Activated CD4-positive, alpha-beta T cell treated with anti-CD3 and anti-CD28 coated beads for 48 hours (primary cell): ENCODE measurements around the gene PRKAA1.
"Not testable (repeated sequence)": the region's sequence is repeated elsewhere in the genome, so short reads cannot be mapped to it uniquely, and the experiment has no call there.

Experiments
- DNase-seq: peaks from one replicate; pipeline ENCODE4 v3.0.0-alpha.2; 2020

PRKAA1 gene

GRCh38 chr5:40720069-40720468, 78.1 kb downstream of the PRKAA1 start:
- DNase-seq, result no peak

DNA sequence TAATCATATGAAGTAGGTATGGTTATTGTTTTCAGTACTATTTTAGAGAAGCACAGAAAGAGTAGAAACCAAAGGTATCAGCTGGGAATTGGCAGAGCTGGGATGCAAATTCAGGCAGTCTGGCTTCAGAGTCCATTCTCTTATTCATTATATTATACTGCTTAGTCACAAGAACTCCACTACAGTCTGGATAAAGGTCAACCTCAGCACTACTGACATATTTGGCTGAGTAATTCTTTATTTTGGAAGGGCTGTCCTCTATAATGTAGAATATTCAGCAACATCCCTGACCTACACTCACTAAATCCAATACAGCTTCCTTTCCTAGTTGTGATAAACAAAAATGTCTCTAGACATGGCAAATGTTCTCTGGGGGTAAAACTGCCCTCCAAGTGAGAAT, 80.9 kb downstream of the PRKAA1 start:
- DNase-seq, result no peak

DNA sequence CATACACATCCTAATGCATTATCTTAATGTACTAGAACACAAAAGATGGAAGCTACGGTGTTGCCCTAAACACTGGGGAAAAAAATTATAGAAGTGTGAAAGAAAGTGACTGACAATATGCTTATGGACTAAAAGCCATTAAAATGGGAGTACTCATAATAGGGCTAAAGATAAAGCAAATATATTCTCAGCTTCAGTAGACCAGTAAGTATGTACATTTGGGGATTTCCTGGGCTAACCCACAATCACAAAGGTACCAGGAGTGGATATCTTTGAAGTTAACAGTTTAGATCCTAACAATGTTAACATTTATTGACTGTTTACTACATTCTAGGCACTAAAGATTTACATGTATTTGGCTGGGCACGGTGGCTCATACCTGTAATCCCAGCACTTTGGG, 81.6 kb downstream of the PRKAA1 start:
- no peak for DNase-seq

DNA sequence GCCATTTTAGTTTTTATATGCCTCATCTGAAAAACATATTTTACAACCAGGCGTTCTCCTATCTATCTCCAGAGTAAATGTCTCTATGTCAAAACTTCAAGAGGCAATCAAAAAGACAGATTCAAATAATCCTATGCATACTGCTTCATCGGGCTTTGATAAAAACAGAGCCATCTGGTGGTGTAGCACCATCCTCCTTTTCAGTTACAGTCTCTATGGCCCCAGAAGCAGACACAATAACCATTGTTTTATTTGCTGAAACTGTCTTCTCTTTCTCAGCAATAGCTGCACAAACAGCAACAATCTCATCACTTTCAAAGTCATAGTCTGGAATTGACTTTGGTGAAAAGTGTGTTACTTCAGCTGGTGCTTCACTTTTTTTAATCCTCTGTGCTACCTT, 82.2 kb downstream of the PRKAA1 start:
- no peak for DNase-seq

DNA sequence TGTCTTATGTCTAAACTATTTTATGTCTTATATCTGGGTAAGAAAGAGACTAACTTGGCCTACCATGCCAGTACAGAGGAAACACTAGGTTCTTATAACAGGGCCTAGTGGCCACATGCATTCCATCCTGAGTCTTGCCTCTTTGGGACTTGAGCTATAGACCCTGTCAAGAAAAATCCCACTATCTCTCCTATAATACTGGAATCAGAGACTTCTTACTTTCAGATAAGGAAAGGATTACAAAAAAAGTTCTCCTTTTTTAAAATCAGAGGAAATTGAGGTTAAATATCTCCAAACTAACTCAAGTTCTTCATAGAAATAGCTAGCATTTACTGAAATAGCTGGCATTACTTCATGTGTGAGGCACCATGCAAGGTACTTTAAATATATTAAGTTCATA, 84.2 kb downstream of the PRKAA1 start:
- no peak for DNase-seq

GRCh38 chr5:40710575-40710974, 87.6 kb downstream of the PRKAA1 start:
- not testable (repeated sequence) for DNase-seq
